Neural crest cell (in vitro differentiated cells): ENCODE measurements around the gene ZCCHC9. TPM values are rescaled to one million over a fixed set of nuclear protein-coding genes. Genes with fewer than 3 reads are reported as not detected.
"Not testable (repeated sequence)": the region's sequence is repeated elsewhere in the genome, so short reads cannot be mapped to it uniquely, and the experiment has no call there.

Source experiments
- DNase-seq: peaks from one replicate; pipeline ENCODE4 v3.0.0; 2021; ENCODE audit warnings: low read depth, mixed read lengths, low spot score
- H3K27ac Mint-ChIP-seq: one replicate; pipeline ENCODE4 v1.8.0; 2021; ENCODE audit warnings: mild to moderate bottlenecking, mixed read lengths; ENCODE audit not compliant: unreplicated experiment
- H3K27me3 Mint-ChIP-seq: 2 replicates; pipeline ENCODE4 v1.8.0; 2021; ENCODE audit warnings: low read depth, mild to moderate bottlenecking, mixed read lengths
- H3K36me3 Mint-ChIP-seq: 2 replicates; pipeline ENCODE4 v1.8.0; 2021; ENCODE audit warnings: low read depth, mild to moderate bottlenecking, mixed read lengths
- H3K4me1 Mint-ChIP-seq: 2 replicates; pipeline ENCODE4 v1.8.0; 2021; ENCODE audit warnings: mixed read lengths
- H3K4me3 Mint-ChIP-seq: one replicate; pipeline ENCODE4 v1.8.0; 2021; ENCODE audit warnings: mild to moderate bottlenecking, mixed read lengths
- H3K9me3 Mint-ChIP-seq: 2 replicates; pipeline ENCODE4 v1.8.0; 2021; ENCODE audit warnings: mixed read lengths
- CTCF ChIP-seq: fragments of 200-600 bp; sonication (generic); conservative IDR thresholded peaks from 2 replicates; pipeline ENCODE4 v1.5.0; 2021; ENCODE audit warnings: antibody characterized with exemption, mild to moderate bottlenecking
- total RNA-seq: library from RNA; stranded (reverse); gene quantifications from 2 replicates; pipeline ENCODE4 v1.2.1, GENCODE V29; 2021

The ZCCHC9 gene
- total RNA-seq, 1 donor from 2014 or later: 31.3 TPM

- no peaks in the 10 kb centered on the region for H3K27me3 Mint-ChIP-seq
- no peak for TF ChIP-seq CTCF
- no peaks in the 10 kb centered on the region for H3K9me3 Mint-ChIP-seq
- no peak overlapping the region for H3K27ac Mint-ChIP-seq
- DNase-seq: no peak
- no peak overlapping the region for H3K4me3 Mint-ChIP-seq
- H3K36me3 Mint-ChIP-seq: no peaks in the 10 kb centered on the region
- no peaks in the 10 kb centered on the region for H3K4me1 Mint-ChIP-seq
Observed at GRCh38 chr5:81334304-81335061, 33.1 kb downstream of the ZCCHC9 start.

DNA sequence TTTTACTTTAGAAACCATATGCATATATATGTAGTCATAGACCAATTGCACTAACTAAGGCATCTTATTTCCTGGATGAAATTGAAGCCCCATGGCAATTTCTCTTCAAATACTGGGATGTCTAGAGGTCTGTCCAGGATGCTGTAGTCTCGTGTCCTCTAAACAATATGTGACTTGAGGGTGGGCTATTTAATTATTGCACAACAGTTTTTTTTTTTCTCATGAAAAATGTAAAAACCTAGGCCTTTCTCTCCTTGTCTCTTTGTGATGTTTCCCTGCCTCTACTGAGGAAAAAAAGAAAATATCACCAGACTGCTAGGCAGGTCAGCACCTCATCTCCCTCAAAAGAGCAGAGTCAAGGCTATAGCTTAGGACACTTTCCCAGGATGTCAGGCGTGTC is 34.6 kb downstream of the ZCCHC9 start:
- Mint-ChIP-seq H3K9me3 (no peaks in the 10 kb centered on the region), H3K27me3 (no peaks in the 10 kb centered on the region), H3K4me1 (no peaks in the 10 kb centered on the region), H3K27ac (no peak overlapping the region), H3K4me3 (no peak overlapping the region), H3K36me3 (no peaks in the 10 kb centered on the region)
- DNase-seq: no peak
- no peak for TF ChIP-seq CTCF

GRCh38 chr5:81336556-81336955 is 35.2 kb downstream of the ZCCHC9 start:
- H3K4me3 Mint-ChIP-seq: no peak overlapping the region
- no peaks in the 10 kb centered on the region for H3K4me1 Mint-ChIP-seq
- no peak for TF ChIP-seq CTCF
- no peaks in the 10 kb centered on the region for H3K9me3 Mint-ChIP-seq
- no peak for DNase-seq
- no peaks in the 10 kb centered on the region for H3K36me3 Mint-ChIP-seq
- H3K27me3 Mint-ChIP-seq: no peaks in the 10 kb centered on the region
- no peak overlapping the region for H3K27ac Mint-ChIP-seq

DNA sequence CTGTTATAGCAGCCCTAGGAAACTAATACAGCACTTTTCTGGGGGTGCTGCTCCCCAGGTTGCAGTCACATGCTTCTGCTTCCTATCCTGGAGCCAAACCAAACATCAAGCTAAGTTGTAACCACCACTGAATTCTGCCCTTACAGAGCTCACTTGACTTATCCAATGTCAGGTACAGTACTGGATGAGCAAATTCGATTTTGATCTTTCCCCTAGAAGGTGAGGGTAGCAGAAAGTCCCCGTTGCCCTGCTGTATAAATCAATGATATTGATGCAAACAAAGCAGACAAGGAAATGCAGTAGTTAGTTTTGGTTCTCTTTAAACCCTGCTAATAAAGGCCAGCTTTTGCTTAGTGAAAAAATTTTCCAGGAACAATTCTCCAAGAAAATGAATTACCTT is 36.4 kb downstream of the ZCCHC9 start:
- Mint-ChIP-seq H3K4me3 (no peak overlapping the region), H3K9me3 (no peaks in the 10 kb centered on the region), H3K27me3 (no peaks in the 10 kb centered on the region), H3K36me3 (no peaks in the 10 kb centered on the region), H3K27ac (no peak overlapping the region), H3K4me1 (no peaks in the 10 kb centered on the region)
- TF ChIP-seq CTCF: no peak
- DNase-seq: no peak

DNA sequence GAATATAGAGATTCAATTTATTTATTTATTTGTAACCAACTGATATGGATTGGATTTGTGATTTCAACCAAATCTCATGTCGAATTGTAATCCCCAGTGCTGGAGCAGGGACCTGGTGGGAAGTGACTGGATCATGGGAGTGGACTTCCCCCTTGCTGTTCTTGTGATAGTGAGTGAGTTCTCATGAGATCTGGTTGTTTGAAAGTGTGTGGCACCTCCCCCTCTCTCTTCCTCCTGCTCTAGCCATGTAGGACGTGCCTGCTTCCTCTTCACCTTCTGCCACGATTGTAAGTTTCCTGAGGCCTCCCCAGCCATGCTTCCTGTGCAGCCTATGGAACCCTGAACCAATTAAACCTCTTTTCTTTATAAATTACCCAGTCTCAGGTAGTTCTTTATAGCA is 36.8 kb downstream of the ZCCHC9 start:
- not testable (repeated sequence) for DNase-seq, H3K4me3 Mint-ChIP-seq, H3K27me3 Mint-ChIP-seq, H3K36me3 Mint-ChIP-seq, H3K27ac Mint-ChIP-seq, H3K4me1 Mint-ChIP-seq, H3K9me3 Mint-ChIP-seq

DNA sequence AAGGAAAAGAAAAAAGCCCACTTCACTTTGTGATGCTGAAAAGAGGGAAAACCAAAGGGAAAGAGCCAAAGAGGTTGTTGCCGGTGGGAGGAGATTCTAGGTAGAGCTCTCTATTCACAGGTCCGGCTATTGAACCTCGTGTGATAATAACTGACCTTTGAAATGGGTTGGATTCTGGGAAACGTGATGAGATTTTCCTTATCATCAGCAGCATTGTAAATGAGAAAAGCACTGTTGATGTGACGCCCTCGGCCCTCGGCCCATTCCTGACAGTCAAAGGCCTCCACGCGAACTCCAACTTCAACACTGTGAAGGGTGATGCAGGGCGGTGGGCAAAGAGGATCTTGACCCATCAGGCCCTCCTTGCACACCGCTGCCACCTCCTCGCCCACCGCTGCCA is 43.3 kb downstream of the ZCCHC9 start:
- Mint-ChIP-seq H3K4me3 (no peak overlapping the region), H3K4me1 (no peaks in the 10 kb centered on the region), H3K27me3 (no peaks in the 10 kb centered on the region), H3K36me3 (no peaks in the 10 kb centered on the region), H3K27ac (no peak overlapping the region), H3K9me3 (no peaks in the 10 kb centered on the region)
- no peak for TF ChIP-seq CTCF
- DNase-seq: no peak
